GM23248 (cell line): ENCODE data around the gene LRRK2. TPM values are rescaled to one million over a fixed set of nuclear protein-coding genes. Genes with fewer than 3 reads are reported as not detected.
"Not testable (repeated sequence)": the region's sequence is repeated elsewhere in the genome, so short reads cannot be mapped to it uniquely, and the experiment has no call there.

ENCODE experiments used
- DNase-seq: peaks from one replicate; pipeline ENCODE4 v3.0.0-alpha.2; 2015
- H2AFZ ChIP-seq: fragments of 200-600 bp; sonication (generic); 2 replicates; pipeline ENCODE4 v1.6.1; 2016; ENCODE audit warnings: antibody characterized with exemption
- H3F3A ChIP-seq: fragments of 200-600 bp; sonication (generic); 2 replicates; pipeline ENCODE4 v1.6.1; 2016; ENCODE audit warnings: mild to moderate bottlenecking, antibody characterized with exemption, mixed run types; ENCODE audit not compliant: insufficient read depth
- H3K27ac ChIP-seq: fragments of 200-600 bp; sonication (generic); 2 replicates; pipeline ENCODE4 v1.5.1; 2016; ENCODE audit warnings: mild to moderate bottlenecking
- H3K27me3 ChIP-seq: fragments of 200-600 bp; sonication (generic); replicated peaks from 2 replicates; pipeline ENCODE4 v1.6.1; 2016; ENCODE audit warnings: mild to moderate bottlenecking; ENCODE audit not compliant: insufficient read depth
- H3K36me3 ChIP-seq: fragments of 200-600 bp; sonication (generic); 2 replicates; pipeline ENCODE4 v1.6.1; 2016; ENCODE audit warnings: low read depth, mild to moderate bottlenecking
- H3K4me1 ChIP-seq: fragments of 200-600 bp; sonication (generic); 2 replicates; pipeline ENCODE4 v1.6.1; 2016; ENCODE audit warnings: mild to moderate bottlenecking; ENCODE audit not compliant: insufficient read depth
- H3K4me2 ChIP-seq: fragments of 200-600 bp; sonication (generic); one replicate; pipeline ENCODE4 v1.6.1; 2016; ENCODE audit warnings: mild to moderate bottlenecking; ENCODE audit not compliant: unreplicated experiment
- H3K4me3 ChIP-seq: fragments of 200-600 bp; sonication (generic); 2 replicates; pipeline ENCODE4 v1.5.1; 2016; ENCODE audit warnings: mild to moderate bottlenecking
- H3K79me2 ChIP-seq: fragments of 200-600 bp; sonication (generic); 2 replicates; pipeline ENCODE4 v1.6.1; 2016; ENCODE audit warnings: mild to moderate bottlenecking; ENCODE audit not compliant: insufficient read depth
- H3K9ac ChIP-seq: fragments of 200-600 bp; sonication (generic); 2 replicates; pipeline ENCODE4 v1.6.1; 2016; ENCODE audit warnings: mild to moderate bottlenecking
- H3K9me2 ChIP-seq: fragments of 200-600 bp; sonication (generic); 2 replicates; pipeline ENCODE4 v1.6.1; 2016; ENCODE audit warnings: mixed run types, mild to moderate bottlenecking, moderate library complexity; ENCODE audit not compliant: insufficient read depth
- H3K9me3 ChIP-seq: fragments of 200-600 bp; sonication (generic); one replicate; pipeline ENCODE4 v1.6.1; 2017; ENCODE audit warnings: low read depth
- H4K20me1 ChIP-seq: fragments of 200-600 bp; sonication (generic); 2 replicates; pipeline ENCODE4 v1.6.0; 2016; ENCODE audit not compliant: insufficient read depth
- EZH2 ChIP-seq: fragments of 200-600 bp; sonication (generic); IDR thresholded peaks from 2 replicates; pipeline ENCODE4 v1.6.1; 2018; ENCODE audit warnings: antibody characterized with exemption, mild to moderate bottlenecking; ENCODE audit not compliant: insufficient read depth, poor library complexity, severe bottlenecking
- EZH2phosphoT487 ChIP-seq: fragments of 200-600 bp; sonication (generic); IDR thresholded peaks from 2 replicates; pipeline ENCODE4 v1.6.1; 2018; ENCODE audit warnings: antibody characterized with exemption, moderate library complexity, mild to moderate bottlenecking, low read depth; ENCODE audit not compliant: insufficient read depth
- WGBS, 2 experiments: methylation state at CpG; one replicate each; pipeline ENCODE4 v1.1.6; 2015 to 2017; ENCODE audit warnings: low lambda C conversion rate in 2 of 2, low coverage in 1 of 2; ENCODE audit errors: missing lambda C conversion rate in 2 of 2; 5-methylcytosine and 5-hydroxymethylcytosine counted together
- in situ Hi-C: fragments of 300-500 bp; cut with MboI; formaldehyde crosslinking; loops from 2 replicates; pipeline ENCODE4 v1.15.0; 2020
- polyA plus RNA-seq: library from polyadenylated mRNA; unstranded; fragments of >200 nt; fragmentation: Nextera tagmentation; extraction: Ambion mirVana; gene quantifications from 2 replicates; pipeline ENCODE4 v1.2.1, GENCODE V29; 2016
- total RNA-seq: library from RNA; depleted of rRNA; stranded (reverse); fragments of >200 nt; shearing (Covaris generic); gene quantifications from 2 replicates; pipeline ENCODE4 v1.2.3, GENCODE V29; 2014

Gene LRRK2
- total and polyA plus RNA-seq, 2 experiments from 2014 or later, result 1.7 to 7.0 TPM

GRCh38 chr12:40241741-40242140, 16.9 kb downstream of the LRRK2 start:
- H3K9me3 ChIP-seq, result no peaks in the 10 kb centered on the region

GRCh38 chr12:40244526-40245156, 19.8 kb downstream of the LRRK2 start:
- H3K27me3 ChIP-seq, DNase-seq, H3K27ac ChIP-seq, H2AFZ ChIP-seq, in situ Hi-C loops, H3K9ac ChIP-seq, H3K9me2 ChIP-seq, H4K20me1 ChIP-seq, H3K4me3 ChIP-seq, H3F3A ChIP-seq, H3K4me2 ChIP-seq, H3K36me3 ChIP-seq, H3K79me2 ChIP-seq, H3K9me3 ChIP-seq: not testable (repeated sequence)
- 79 to 84% methylated on average over 3 to 5 of the region's 5 CpGs for WGBS, 2 experiments
- H3K4me1 ChIP-seq, result peaks cover 16% of the 10 kb centered on the region

More at GRCh38 chr12:40241741-40242140, 16.9 kb downstream of the LRRK2 start:
- 0 to 9% methylated on average over 1 of the region's 1 CpG for WGBS, 2 experiments
- TF ChIP-seq EZH2phosphoT487, result no peak
- Histone ChIP-seq H3K79me2 (no peaks in the 10 kb centered on the region), H3K9ac (peak overlapping the region; percentile 36), H3K4me2 (peak overlapping the region; percentile 72), H3K27me3 (no peaks in the 10 kb centered on the region), H3F3A (peaks cover 7% of the 10 kb centered on the region), H2AFZ (peak overlapping the region; percentile 82), H3K9me2 (no peaks in the 10 kb centered on the region), H3K4me1 (peaks cover 20% of the 10 kb centered on the region), H4K20me1 (no peaks in the 10 kb centered on the region), H3K4me3 (peak overlapping the region; percentile 28), H3K27ac (peak overlapping the region; percentile 39), H3K36me3 (no peaks in the 10 kb centered on the region)
- in situ Hi-C loops, result no loop called here
- peak; percentile 48 for DNase-seq

GRCh38 chr12:40248034-40248433, 23.2 kb downstream of the LRRK2 start:
- no peak overlapping the region for H3K4me2 ChIP-seq
- no peaks in the 10 kb centered on the region for H3K9me2 ChIP-seq
- TF ChIP-seq EZH2, result no peak
- no peak for TF ChIP-seq EZH2phosphoT487
- WGBS, 2 experiments, result 79 to 91% methylated on average over 1 of the region's 1 CpG
- no peaks in the 10 kb centered on the region for H3K9me3 ChIP-seq
- no peak overlapping the region for H3K27ac ChIP-seq
- no peaks in the 10 kb centered on the region for H3K36me3 ChIP-seq
- 0 out of 2 replicates have a peak, but pooled peaks cover 6% of the 10 kb centered on the region for H3K4me1 ChIP-seq
- H3K79me2 ChIP-seq, result no peaks in the 10 kb centered on the region
- no peaks in the 10 kb centered on the region for H4K20me1 ChIP-seq
- H3F3A ChIP-seq, result no peaks in the 10 kb centered on the region
- in situ Hi-C loops, result no loop called here
- DNase-seq, result no peak
- no peaks in the 10 kb centered on the region for H3K27me3 ChIP-seq
- H3K4me3 ChIP-seq, result no peak overlapping the region
- H3K9ac ChIP-seq, result no peak overlapping the region
- no peak overlapping the region for H2AFZ ChIP-seq

GRCh38 chr12:40248585-40249297, 23.9 kb downstream of the LRRK2 start:
- H3K4me3 ChIP-seq, result no peak overlapping the region
- H3K36me3 ChIP-seq, result no peaks in the 10 kb centered on the region
- H3K9ac ChIP-seq, result no peak overlapping the region
- no peaks in the 10 kb centered on the region for H3K9me2 ChIP-seq
- H3K9me3 ChIP-seq, result no peaks in the 10 kb centered on the region
- WGBS, 2 experiments, result 81 to 89% methylated on average over 4 of the region's 4 CpGs
- in situ Hi-C loops, result no loop called here
- no peaks in the 10 kb centered on the region for H4K20me1 ChIP-seq
- H3K27ac ChIP-seq, result no peak overlapping the region
- no peak overlapping the region for H3K4me2 ChIP-seq
- H2AFZ ChIP-seq, result no peak overlapping the region
- DNase-seq, result peak; percentile 38
- no peaks in the 10 kb centered on the region for H3K27me3 ChIP-seq
- H3K4me1 ChIP-seq, result peaks cover 10% of the 10 kb centered on the region
- H3K79me2 ChIP-seq, result no peaks in the 10 kb centered on the region
- H3F3A ChIP-seq, result 0 out of 2 replicates have a peak, but pooled peaks cover 4% of the 10 kb centered on the region
- TF ChIP-seq EZH2 (no peak), EZH2phosphoT487 (no peak)

- WGBS, 2 experiments, result 80 to 88% methylated on average over 3 of the region's 3 CpGs
- Histone ChIP-seq H3K4me1 (peaks cover 20% of the 10 kb centered on the region), H3F3A (peaks cover 17% of the 10 kb centered on the region)
- H3K27me3 ChIP-seq, H3K9me3 ChIP-seq, in situ Hi-C loops, H3K4me3 ChIP-seq, DNase-seq, H3K27ac ChIP-seq, H3K9ac ChIP-seq, H3K9me2 ChIP-seq, H3K4me2 ChIP-seq, H3K36me3 ChIP-seq, H3K79me2 ChIP-seq, H4K20me1 ChIP-seq, H2AFZ ChIP-seq: not testable (repeated sequence)
Observed at GRCh38 chr12:40250652-40251051, 25.9 kb downstream of the LRRK2 start.
